H1 (cell line): ENCODE measurements around the gene CFAP54. TPM values are rescaled to one million over a fixed set of nuclear protein-coding genes. Genes with fewer than 3 reads are reported as not detected.
A peak's percentile ranks its signal among the peaks of the same experiment; 100 is the strongest.

Experiments
- CTCF ChIA-PET: fragments of 300-600 bp; sonication (Branson Sonifier 250); formaldehyde crosslinking; loops from one replicate; lab custom pipeline; 2021; ENCODE audit not compliant: partially characterized antibody; lab: Charles Lee
- POLR2A ChIA-PET: fragments of 300-600 bp; sonication (Branson Sonifier 250); formaldehyde crosslinking; loops from one replicate; lab custom pipeline; 2021; ENCODE audit warnings: inconsistent platforms; ENCODE audit not compliant: partially characterized antibody; lab: Charles Lee
- DNase-seq, 2 experiments: peaks; one replicate each; pipeline versions ENCODE4 v3.0.0 to v3.0.0-alpha.2; 2010 to 2022; ENCODE audit warnings: low spot score in 2 of 2, low read depth in 1 of 2, mixed read lengths in 1 of 2
- FAIRE-seq: peaks from 2 replicates; lab custom pipeline; 2011; peaks lifted over from hg19 to GRCh38; lab: Jason Lieb, UNC
- H2AFZ ChIP-seq: 2 replicates; pipeline ENCODE4 v1.8.1; 2012; ENCODE audit warnings: low read length, inconsistent platforms
- H2AK5ac ChIP-seq: 2 replicates; pipeline ENCODE4 v1.6.1; 2013; ENCODE audit warnings: low read depth, low read length
- H2BK120ac ChIP-seq: replicated peaks from 2 replicates; pipeline ENCODE3; 2013; ENCODE audit warnings: low read depth, low read length, inconsistent platforms
- H2BK12ac ChIP-seq: 2 replicates; pipeline ENCODE4 v1.6.1; 2013; ENCODE audit warnings: low read depth, low read length
- H2BK15ac ChIP-seq: 2 replicates; pipeline ENCODE4 v1.6.1; 2013; ENCODE audit warnings: low read length
- H2BK20ac ChIP-seq: 2 replicates; pipeline ENCODE4 v1.6.1; 2013; ENCODE audit warnings: low read length
- H2BK5ac ChIP-seq: 2 replicates; pipeline ENCODE4 v1.6.1; 2013; ENCODE audit warnings: low read depth, low read length
- H3K14ac ChIP-seq: 2 replicates; pipeline ENCODE4 v1.6.1; 2013; ENCODE audit warnings: inconsistent platforms; ENCODE audit not compliant: insufficient read length
- H3K18ac ChIP-seq: 2 replicates; pipeline ENCODE4 v1.6.1; 2013; ENCODE audit warnings: low read length; ENCODE audit errors: extremely low read depth
- H3K23ac ChIP-seq: 2 replicates; pipeline ENCODE4 v1.6.1; 2013; ENCODE audit warnings: inconsistent platforms; ENCODE audit not compliant: insufficient read length
- H3K23me2 ChIP-seq: 2 replicates; pipeline ENCODE4 v1.6.1; 2013; ENCODE audit warnings: low read depth, low read length
- H3K27ac ChIP-seq: 2 replicates; pipeline ENCODE4 v1.6.1; 2011; ENCODE audit warnings: low read depth, low read length, inconsistent platforms
- H3K27me3 ChIP-seq, 4 experiments: replicated peaks in 1 of 4; 1 replicate in 1 of 4; 2 replicates in 3 of 4; pipeline versions ENCODE4 v1.6.1 to v1.8.1; 2011 to 2013; ENCODE audit warnings: low read length in 3 of 4, mild to moderate bottlenecking in 3 of 4, inconsistent platforms in 2 of 4, mixed read lengths in 2 of 4, moderate library complexity in 1 of 4; ENCODE audit not compliant: control insufficient read depth in 3 of 4, insufficient read depth in 3 of 4; ENCODE audit errors: extremely low read depth in 1 of 4
- H3K36me3 ChIP-seq, 4 experiments: 2 replicates each; pipeline versions ENCODE4 v1.6.1 to v1.8.1; 2011 to 2013; ENCODE audit warnings: mild to moderate bottlenecking in 4 of 4, low read length in 3 of 4, moderate library complexity in 2 of 4, control low read depth in 1 of 4, inconsistent platforms in 1 of 4; ENCODE audit not compliant: insufficient read depth in 4 of 4, control insufficient read depth in 2 of 4
- H3K4ac ChIP-seq: replicated peaks from 2 replicates; pipeline ENCODE3; 2013; ENCODE audit warnings: low read length, low read depth, mixed read lengths, inconsistent platforms; ENCODE audit not compliant: insufficient read length
- H3K4me1 ChIP-seq, 4 experiments: replicated peaks in 1 of 4; 1 replicate in 1 of 4; 2 replicates in 3 of 4; pipeline versions ENCODE4 v1.6.1 to v1.8.1; 2011 to 2013; ENCODE audit warnings: low read length in 3 of 4, inconsistent platforms in 2 of 4, mixed read lengths in 1 of 4; ENCODE audit not compliant: insufficient read depth in 4 of 4, control insufficient read depth in 3 of 4
- H3K4me2 ChIP-seq, 2 experiments: 2 replicates each; pipeline versions ENCODE4 v1.6.1 to v1.8.1; 2011 to 2013; ENCODE audit warnings: low read depth in 2 of 2, low read length in 2 of 2, control low read depth in 1 of 2, inconsistent platforms in 1 of 2, mild to moderate bottlenecking in 1 of 2; ENCODE audit not compliant: insufficient read depth in 1 of 2
- H3K4me3 ChIP-seq, 4 experiments: fragments of 200-600, 300-600 bp in 1 of 4; sonication (generic), shearing (Covaris generic), sonication (Bioruptor Twin) in 1 of 4; 2 replicates each; pipeline versions ENCODE4 v1.5.1 to v1.8.1; 2011 to 2016; ENCODE audit warnings: low read length in 4 of 4, low read depth in 3 of 4, control low read depth in 2 of 4, inconsistent platforms in 2 of 4, mild to moderate bottlenecking in 2 of 4, mixed read lengths in 1 of 4, moderate library complexity in 1 of 4; ENCODE audit not compliant: insufficient read depth in 2 of 4; ENCODE audit errors: extremely low read depth in 1 of 4
- H3K56ac ChIP-seq: replicated peaks from 2 replicates; pipeline ENCODE3; 2013; ENCODE audit warnings: low read depth, mild to moderate bottlenecking, mixed read lengths, low read length, inconsistent platforms; ENCODE audit not compliant: insufficient read length
- H3K79me1 ChIP-seq: 2 replicates; pipeline ENCODE4 v1.6.1; 2013; ENCODE audit warnings: low read depth, low read length, control low read depth
- H3K79me2 ChIP-seq, 2 experiments: 2 replicates each; pipeline versions ENCODE4 v1.6.1 to v1.8.1; 2012 to 2013; ENCODE audit warnings: low read length in 2 of 2, mild to moderate bottlenecking in 2 of 2, inconsistent platforms in 1 of 2; ENCODE audit not compliant: insufficient read depth in 2 of 2, control insufficient read depth in 1 of 2
- H3K9ac ChIP-seq, 4 experiments: replicated peaks in 1 of 4; 1 replicate in 1 of 4; 2 replicates in 3 of 4; pipeline versions ENCODE4 v1.6.1 to v1.8.1; 2011 to 2013; ENCODE audit warnings: low read depth in 3 of 4, low read length in 3 of 4, control low read depth in 2 of 4, mild to moderate bottlenecking in 2 of 4, moderate library complexity in 2 of 4, inconsistent platforms in 1 of 4; ENCODE audit errors: extremely low read depth in 1 of 4
- H3K9me3 ChIP-seq, 2 experiments: 2 replicates each; pipeline versions ENCODE4 v1.6.1 to v1.8.1; 2012 to 2013; ENCODE audit warnings: mild to moderate bottlenecking in 2 of 2, moderate library complexity in 2 of 2, control low read depth in 1 of 2, inconsistent platforms in 1 of 2, low read depth in 1 of 2, low read length in 1 of 2, mixed read lengths in 1 of 2; ENCODE audit not compliant: insufficient read depth in 2 of 2
- H4K20me1 ChIP-seq, 2 experiments: replicated peaks in 1 of 2; 2 replicates each; pipeline versions ENCODE3 to v1.8.1; 2011 to 2013; ENCODE audit warnings: inconsistent platforms in 2 of 2, low read length in 2 of 2, mild to moderate bottlenecking in 1 of 2; ENCODE audit not compliant: insufficient read depth in 2 of 2, control insufficient read depth in 1 of 2
- H4K5ac ChIP-seq: 2 replicates; pipeline ENCODE4 v1.6.1; 2013; ENCODE audit warnings: low read length, low read depth, mixed read lengths, inconsistent platforms; ENCODE audit not compliant: insufficient read length
- H4K8ac ChIP-seq: 2 replicates; pipeline ENCODE4 v1.8.0; 2013; ENCODE audit warnings: mild to moderate bottlenecking, moderate library complexity, low read length, inconsistent platforms; ENCODE audit not compliant: insufficient read depth; ENCODE audit errors: extremely low read depth
- H4K91ac ChIP-seq: replicated peaks from 2 replicates; pipeline ENCODE3; 2013; ENCODE audit warnings: low read length, mixed read lengths, inconsistent platforms; ENCODE audit not compliant: insufficient read length
- BACH1 ChIP-seq: IDR thresholded peaks from 2 replicates; pipeline ENCODE4 v1.6.1; 2012; ENCODE audit warnings: low read length, improper control_type of control experiment
- CEBPB ChIP-seq: IDR thresholded peaks from 2 replicates; pipeline ENCODE4 v1.6.1; 2012; ENCODE audit warnings: low read depth, low read length
- HDAC2 ChIP-seq, 2 experiments: fragments of 300-600 bp in 1 of 2; sonication (generic) in 1 of 2; IDR thresholded peaks; 2 replicates each; pipeline ENCODE4 v1.6.1; 2011 to 2012; ENCODE audit warnings: low read depth in 2 of 2, low read length in 2 of 2, mild to moderate bottlenecking in 2 of 2, moderate library complexity in 2 of 2, borderline replicate concordance in 1 of 2, inconsistent platforms in 1 of 2
- RFX5 ChIP-seq: IDR thresholded peaks from 2 replicates; pipeline ENCODE4 v1.6.1; 2011; ENCODE audit warnings: low read depth, low read length, improper control_type of control experiment, borderline replicate concordance
- SUZ12 ChIP-seq: fragments of 200-600 bp; sonication (generic); IDR thresholded peaks from 2 replicates; pipeline ENCODE4 v1.6.1; 2012; ENCODE audit warnings: mild to moderate bottlenecking, inconsistent platforms, low read length, moderate library complexity, mixed read lengths
- WGBS, 2 experiments: shearing (Covaris generic) in 1 of 2; methylation state at CpG; one replicate each; pipeline versions ENCODE4 v1.1.6 to v1.1.7; 2013 to 2015; ENCODE audit warnings: low lambda C conversion rate in 2 of 2, mixed read lengths in 2 of 2, inconsistent platforms in 1 of 2, low coverage in 1 of 2, missing lambda C conversion rate in 1 of 2; ENCODE audit not compliant: insufficient replicate concordance in 2 of 2, insufficient coverage in 1 of 2, insufficient read length in 1 of 2; ENCODE audit errors: extremely low coverage in 1 of 2, missing lambda C conversion rate in 1 of 2; 5-methylcytosine and 5-hydroxymethylcytosine counted together
- polyA plus RNA-seq, 7 experiments: library from polyadenylated mRNA; depleted of rRNA in 3 of 7; stranded (reverse) in 5 of 7; unstranded in 2 of 7; fragments of >200 nt in 5 of 7; fragments of 200-250 nt in 2 of 7; gene quantifications; 1 replicate in 5 of 7; 2 replicates in 1 of 7; 4 replicates in 1 of 7; pipeline versions ENCODE4 v1.2.1 to v1.2.3, GENCODE V29; 2011 to 2013; ENCODE audit warnings: missing spikeins in 2 of 7, mixed read lengths in 2 of 7
- total RNA-seq: library from RNA; stranded (reverse); fragmentation: NEBNext Ultra II Directional; extraction: Animal tissue kit (Norgen Biotek cat#: 25700); gene quantifications from 2 replicates; pipeline ENCODE4 v1.2.1, GENCODE V29; 2021

CFAP54 gene
- total and polyA plus RNA-seq, 2 of the 8 experiments (the other 6 are each of a cell fraction or from before 2014, with no cell fraction given): 0.17 to 0.33 TPM

- CTCF ChIA-PET: no interaction called here
- H2BK20ac ChIP-seq: no peak overlapping the region
These were observed 224.8 kb downstream of the CFAP54 start for GRCh38 chr12:96714199-96714598.

More at GRCh38 chr12:96714199-96714598, 224.8 kb downstream of the CFAP54 start:
- no peak overlapping the region for H3K4me3 ChIP-seq
- H2BK12ac ChIP-seq: no peak overlapping the region
- no peak overlapping the region for H4K8ac ChIP-seq
- H2BK5ac ChIP-seq: no peak overlapping the region
- no peaks in the 10 kb centered on the region for H3K79me1 ChIP-seq
- no peaks in the 10 kb centered on the region for H4K20me1 ChIP-seq
- 97% methylated on average over 3 of the region's 3 CpGs; no CpG with 5 or more reads in 1 of the 2 experiments for WGBS, 2 experiments
- no peak overlapping the region for H3K9ac ChIP-seq
- H3K4me1 ChIP-seq: peaks cover 0 to 5% (median 0%) of the 10 kb centered on the region in 4 experiments; a peak in 2 of 7 replicates
- no peak overlapping the region for H3K18ac ChIP-seq
- H2BK15ac ChIP-seq: no peak overlapping the region
- no peaks in the 10 kb centered on the region for H3K79me2 ChIP-seq
- H3K27me3 ChIP-seq: no peaks in the 10 kb centered on the region
- H4K91ac ChIP-seq: no peak overlapping the region
- no peaks in the 10 kb centered on the region for H3K36me3 ChIP-seq
- no peak overlapping the region for H2AFZ ChIP-seq
- no peak overlapping the region for H3K4ac ChIP-seq
- H2AK5ac ChIP-seq: no peak overlapping the region
- POLR2A ChIA-PET: no interaction called here
- FAIRE-seq (no peak), DNase-seq (no peak)
- no peak overlapping the region for H3K27ac ChIP-seq
- no peak overlapping the region for H3K4me2 ChIP-seq
- H3K23me2 ChIP-seq: no peaks in the 10 kb centered on the region; the same call in 1 of the 2 replicates
- H3K23ac ChIP-seq: no peak overlapping the region
- no peak overlapping the region for H4K5ac ChIP-seq
- H3K9me3 ChIP-seq: no peaks in the 10 kb centered on the region
- H3K14ac ChIP-seq: no peak overlapping the region
- no peak overlapping the region for H2BK120ac ChIP-seq
- TF ChIP-seq CEBPB: peak; percentile 64; the same call in 1 of the 2 replicates
- TF ChIP-seq RFX5: no peak
- no peak for TF ChIP-seq SUZ12
- TF ChIP-seq HDAC2 (IDR thresholded peaks at IDR 0.05; ENCODE audit: borderline replicate concordance in 1 of 2, low read depth in 2 of 2, low read length in 2 of 2): no peak
- TF ChIP-seq BACH1: no peak
- TF ChIP-seq, all 59 proteins: peak for 1
- no peak overlapping the region for H3K56ac ChIP-seq
